A673 (cell line): Measurements from ENCODE around the gene KCNIP1.

Experiments
- CTCF ChIP-seq: fragments of 300-800, 200-600 bp; sonication (generic); conservative IDR thresholded peaks from 2 replicates; pipeline ENCODE4 v1.5.1; 2017; ENCODE audit warnings: low read depth, mild to moderate bottlenecking, antibody characterized with exemption, low read length, moderate library complexity, mixed read lengths
- EZH2 ChIP-seq: fragments of 200-600 bp; sonication (generic); IDR thresholded peaks from 2 replicates; pipeline ENCODE4 v1.6.1; 2017; ENCODE audit warnings: borderline replicate concordance, low read depth, mild to moderate bottlenecking, mixed read lengths, antibody characterized with exemption, low read length; ENCODE audit not compliant: poor library complexity, severe bottlenecking

- TF ChIP-seq CTCF (no peak), EZH2 (no peak)
Observed at GRCh38 chr5:170701334-170701733, 197.5 kb downstream of the KCNIP1 start.
